GM18870 (cell line): ENCODE measurements around the gene ESYT1.
A peak's percentile ranks its signal among the peaks of the same experiment; 100 is the strongest.
"Not testable (repeated sequence)": the region's sequence is repeated elsewhere in the genome, so short reads cannot be mapped to it uniquely, and the experiment has no call there.

Experiments used
- ATAC-seq: cut with Tn5 transposase; IDR thresholded peaks from one replicate; pipeline ENCODE4 v1.9.1; 2021; ENCODE audit warnings: moderate library complexity; ENCODE audit not compliant: unreplicated experiment

Gene ESYT1

GRCh38 chr12:56154246-56154771, 26.2 kb downstream of the ESYT1 start:
- ATAC-seq = no peak

GRCh38 chr12:56154818-56155217, 26.8 kb downstream of the ESYT1 start:
- no peak for ATAC-seq

- no peak for ATAC-seq
Measured at GRCh38 chr12:56155256-56155845, 27.3 kb downstream of the ESYT1 start.

GRCh38 chr12:56156464-56157200, 28.6 kb downstream of the ESYT1 start:
- not testable (repeated sequence) for ATAC-seq

GRCh38 chr12:56157201-56158028, 29.3 kb downstream of the ESYT1 start:
- ATAC-seq = peak; percentile 25

GRCh38 chr12:56158029-56158925, 30.2 kb downstream of the ESYT1 start, which contains the start of gene MYL6:
TSS of gene MYL6 (plus strand) at chr12:56158359. CDS start at chr12:56158402, 43 bp downstream.
- ATAC-seq = peak; percentile 75

GRCh38 chr12:56158926-56159461, 30.9 kb downstream of the ESYT1 start:
- no peak for ATAC-seq

GRCh38 chr12:56159482-56160192, 31.6 kb downstream of the ESYT1 start:
- no peak for ATAC-seq

GRCh38 chr12:56160193-56160763, 32.2 kb downstream of the ESYT1 start:
- ATAC-seq = no peak

GRCh38 chr12:56160894-56161689, 33.0 kb downstream of the ESYT1 start:
- no peak for ATAC-seq

GRCh38 chr12:56161690-56162351, 33.8 kb downstream of the ESYT1 start:
- ATAC-seq = no peak

- no peak for ATAC-seq
Measured at GRCh38 chr12:56162468-56163290, 34.6 kb downstream of the ESYT1 start.

- no peak for ATAC-seq
Measured at GRCh38 chr12:56163533-56164344, 35.7 kb downstream of the ESYT1 start.

GRCh38 chr12:56164345-56164729, 36.3 kb downstream of the ESYT1 start:
- no peak for ATAC-seq

- no peak for ATAC-seq
Measured at GRCh38 chr12:56165369-56165768, 37.3 kb downstream of the ESYT1 start.

GRCh38 chr12:56169229-56169759, 41.2 kb downstream of the ESYT1 start:
- no peak for ATAC-seq
